Spleen (tissue), 11 donors: ENCODE data around the gene ACSF3. TPM values are rescaled to one million over a fixed set of nuclear protein-coding genes. Genes with fewer than 3 reads are reported as not detected.

Source experiments
- DNase-seq: peaks from one replicate; pipeline ENCODE4 v3.0.0-alpha.2; 2020
- H3K27ac ChIP-seq, 8 donors: fragments of 200-600 bp; sonication (generic) in 7 of 8; 1 replicate in 4 of 8; 2 replicates in 4 of 8; pipeline versions ENCODE4 v1.5.0 to v1.8.0; 2016 to 2021; ENCODE audit warnings: inconsistent platforms in 4 of 8, mild to moderate bottlenecking in 4 of 8, moderate library complexity in 1 of 8
- H3K27me3 ChIP-seq, 7 donors: fragments of 200-600 bp; sonication (generic) in 6 of 7; replicated peaks in 1 of 7; 1 replicate in 4 of 7; 2 replicates in 3 of 7; pipeline versions ENCODE4 v1.5.0 to v1.8.0; 2016 to 2021; ENCODE audit warnings: inconsistent platforms in 3 of 7, mild to moderate bottlenecking in 1 of 7
- H3K36me3 ChIP-seq, 6 donors: fragments of 200-600 bp; sonication (generic) in 5 of 6; 1 replicate in 4 of 6; 2 replicates in 2 of 6; pipeline versions ENCODE4 v1.5.0 to v1.8.0; 2016 to 2021; ENCODE audit warnings: inconsistent platforms in 2 of 6
- H3K4me1 ChIP-seq, 6 donors: fragments of 200-600 bp; sonication (generic) in 5 of 6; 1 replicate in 3 of 6; 2 replicates in 3 of 6; pipeline versions ENCODE4 v1.5.0 to v1.8.0; 2016 to 2021; ENCODE audit warnings: inconsistent platforms in 3 of 6
- H3K4me3 ChIP-seq, 8 donors: fragments of 200-600 bp; sonication (generic) in 7 of 8; 1 replicate in 4 of 8; 2 replicates in 4 of 8; pipeline versions ENCODE4 v1.5.0 to v1.8.0; 2016 to 2021; ENCODE audit warnings: inconsistent platforms in 4 of 8, mild to moderate bottlenecking in 4 of 8, moderate library complexity in 2 of 8
- H3K9me3 ChIP-seq, 8 donors: fragments of 200-600 bp; sonication (generic) in 7 of 8; 1 replicate in 4 of 8; 2 replicates in 4 of 8; pipeline versions ENCODE4 v1.5.0 to v1.8.0; 2016 to 2021; ENCODE audit warnings: inconsistent platforms in 4 of 8
- CTCF ChIP-seq, 11 experiments: fragments of 200-600 bp in 7 of 11; fragments of 450-650 bp in 4 of 11; sonication (generic) in 4 of 11; IDR thresholded peaks in 8 of 11; conservative IDR thresholded peaks in 3 of 11; 1 replicate in 7 of 11; 2 replicates in 4 of 11; pipeline versions ENCODE4 v1.4.0 to v1.8.0; 2016 to 2021; ENCODE audit warnings: antibody characterized with exemption in 11 of 11, inconsistent platforms in 4 of 11, mild to moderate bottlenecking in 1 of 11
- POLR2A ChIP-seq, 3 donors: fragments of 450-650 bp; IDR thresholded peaks; one replicate each; pipeline ENCODE4 v1.5.1; 2017; ENCODE audit warnings: antibody characterized with exemption in 3 of 3, mild to moderate bottlenecking in 1 of 3
- POLR2AphosphoS5 ChIP-seq, 3 donors: sonication (generic); formaldehyde crosslinking; IDR thresholded peaks; one replicate each; pipeline ENCODE4 v1.5.1; 2017; ENCODE audit warnings: antibody characterized with exemption in 3 of 3
- WGBS, 5 donors: extraction: QIAGEN DNeasy Blood & Tissue Kit in 3 of 5; methylation state at CpG; one replicate each; pipeline versions ENCODE4 v1.1.5 to v1.1.7; 2013 to 2018; 5-methylcytosine and 5-hydroxymethylcytosine counted together
- intact Hi-C: fragments of 100-400 bp; cut with DNase I; formaldehyde crosslinking; loops from one replicate; pipeline ENCODE4 v1.15.0; 2023; ENCODE audit warnings: low total_unique reads
- polyA plus RNA-seq, 3 donors: library from polyadenylated mRNA; stranded (reverse); fragments of 200-250 nt; gene quantifications; one replicate each; pipeline ENCODE4 v1.2.1, GENCODE V29; 2013
- total RNA-seq, 7 donors: library from RNA; depleted of rRNA in 3 of 7; stranded (reverse); fragments of >200 nt in 3 of 7; fragmentation: NEBNext Ultra II Directional in 4 of 7; extraction: Animal tissue kit (Norgen Biotek cat#: 25700) in 4 of 7; gene quantifications; one replicate each; pipeline versions ENCODE4 v1.1.0 to v1.2.1, GENCODE V29; 2016 to 2021
- donor health status: healthy with polysubstance abuse.
- donor health status: DM: no; HTN: no; CAD: no; lungs with moderate emphysema.
- donor health status: DM: no; HTN: no; CAD: no.
- donor health status: Bipolar disorder and iron deficiency.
- donor health status: healthy.
- donor health status: DM: no; HTN: no; CAD: no.
- donor health status: DM: yes; HTN: yes; CAD: no.

The ACSF3 gene
- total and polyA plus RNA-seq, 10 donors, result 35.4 to 68.1 (median 49.1) TPM

GRCh38 chr16:89069920-89070319, 23.7 kb upstream of the ACSF3 start:
- TF ChIP-seq POLR2A (IDR thresholded peaks at IDR 0.05), result no peak
- no peak for TF ChIP-seq CTCF (IDR thresholded peaks at IDR 0.05 in 8 of 11, conservative IDR thresholded peaks at IDR 0.05 in 3 of 11)
- no peak for TF ChIP-seq POLR2AphosphoS5 (IDR thresholded peaks at IDR 0.05)
- no peak overlapping the region for H3K4me3 ChIP-seq
- no peak overlapping the region for H3K27ac ChIP-seq
- DNase-seq, result no peak
- H3K27me3 ChIP-seq, result peaks cover 0 to 46% (median 0%) of the 10 kb centered on the region in 7 donors
- intact Hi-C loops, result no loop called here
- H3K4me1 ChIP-seq, result peaks cover 0 to 15% (median 8%) of the 10 kb centered on the region in 6 donors
- H3K9me3 ChIP-seq, result peaks cover 0 to under 1% (median 0%) of the 10 kb centered on the region in 8 donors
- no peaks in the 10 kb centered on the region for H3K36me3 ChIP-seq
- 89 to 97% (median 93%) methylated on average over 9 of the region's 9 CpGs for WGBS, 5 donors

- no peak for TF ChIP-seq CTCF (IDR thresholded peaks at IDR 0.05 in 8 of 11, conservative IDR thresholded peaks at IDR 0.05 in 3 of 11)
- TF ChIP-seq POLR2A (IDR thresholded peaks at IDR 0.05), result no peak
- no peak for TF ChIP-seq POLR2AphosphoS5 (IDR thresholded peaks at IDR 0.05)
Observed at GRCh38 chr16:89070590-89070989, 23.1 kb upstream of the ACSF3 start.

GRCh38 chr16:89071686-89072547, 21.7 kb upstream of the ACSF3 start:
- TF ChIP-seq CTCF (IDR thresholded peaks at IDR 0.05 in 8 of 11, conservative IDR thresholded peaks at IDR 0.05 in 3 of 11) (no peak), POLR2A (IDR thresholded peaks at IDR 0.05) (no peak), POLR2AphosphoS5 (IDR thresholded peaks at IDR 0.05) (no peak)
- H3K9me3 ChIP-seq, result peaks cover 0 to 5% (median 0%) of the 10 kb centered on the region in 8 donors
- intact Hi-C loops, result no loop called here
- DNase-seq, result no peak
- WGBS, 5 donors, result 67 to 79% (median 71%) methylated on average over 24 to 30 of the region's 30 CpGs
- peaks cover 0 to 34% (median 0%) of the 10 kb centered on the region in 7 donors for H3K27me3 ChIP-seq
- H3K36me3 ChIP-seq, result no peaks in the 10 kb centered on the region
- no peak overlapping the region for H3K27ac ChIP-seq
- H3K4me3 ChIP-seq, result no peak overlapping the region
- H3K4me1 ChIP-seq, result peaks cover 0 to 10% (median 3%) of the 10 kb centered on the region in 6 donors

More at GRCh38 chr16:89070590-89070989, 23.1 kb upstream of the ACSF3 start:
- 90 to 96% (median 92%) methylated on average over 13 to 24 of the region's 24 CpGs for WGBS, 5 donors
- Histone ChIP-seq H3K27ac (no peak overlapping the region), H3K27me3 (peaks cover 0 to 40% (median 0%) of the 10 kb centered on the region in 7 donors), H3K4me1 (peaks cover 0 to 10% (median 5%) of the 10 kb centered on the region in 6 donors), H3K36me3 (no peaks in the 10 kb centered on the region), H3K4me3 (no peak overlapping the region), H3K9me3 (peaks cover 0 to 5% (median 0%) of the 10 kb centered on the region in 8 donors)
- intact Hi-C loops, result no loop called here
- no peak for DNase-seq

- H3K36me3 ChIP-seq, result no peaks in the 10 kb centered on the region
- peaks cover 0 to 5% (median 0%) of the 10 kb centered on the region in 8 donors for H3K9me3 ChIP-seq
- 84 to 99% (median 89%) methylated on average over 11 to 22 of the region's 22 CpGs for WGBS, 5 donors
- H3K4me1 ChIP-seq, result peaks cover 0 to 6% (median 2%) of the 10 kb centered on the region in 6 donors
- intact Hi-C loops, result no loop called here
- H3K27me3 ChIP-seq, result peaks cover 0 to 26% (median 0%) of the 10 kb centered on the region in 7 donors
- DNase-seq, result no peak
- H3K4me3 ChIP-seq, result no peak overlapping the region
- TF ChIP-seq CTCF (IDR thresholded peaks at IDR 0.05 in 8 of 11, conservative IDR thresholded peaks at IDR 0.05 in 3 of 11) (no peak), POLR2AphosphoS5 (IDR thresholded peaks at IDR 0.05) (no peak), POLR2A (IDR thresholded peaks at IDR 0.05) (no peak)
- no peak overlapping the region for H3K27ac ChIP-seq
Observed at GRCh38 chr16:89072548-89073130, 21.0 kb upstream of the ACSF3 start.
